ENCODE results near the gene RPS18. TPM values are rescaled to one million over a fixed set of nuclear protein-coding genes. Genes with fewer than 3 reads are reported as not detected.
A peak's percentile ranks its signal among the peaks of the same experiment; 100 is the strongest.

The RPS18 gene
- total and polyA plus RNA-seq, 10 of the 15 experiments (the other 5 are each of a cell fraction or from before 2014, with no cell fraction given): 4,228 to 20,828 (median 7,406) TPM

GRCh38 chr6:33241968-33242367 is 29.9 kb upstream of the RPS18 start:
- FAIRE-seq: peak; percentile 92

More at GRCh38 chr6:33241968-33242367, 29.9 kb upstream of the RPS18 start:
- Histone ChIP-seq H4K20me1 (ENCODE audit: control insufficient read depth, insufficient read depth) (no peaks in the 10 kb centered on the region), H3K9me3 (replicated peaks; ENCODE audit: control insufficient read depth, insufficient read depth, low read length) (no peaks in the 10 kb centered on the region), H3K4me1 (ENCODE audit: control insufficient read depth, insufficient read depth, low read length) (no peaks in the 10 kb centered on the region), H2AFZ (ENCODE audit: control insufficient read depth, low read depth, low read length) (no peak overlapping the region), H3K4me2 (ENCODE audit: control insufficient read depth, insufficient read depth) (no peak overlapping the region), H3K9ac (ENCODE audit: control insufficient read depth, insufficient read depth, low read length) (no peak overlapping the region), H3K4me3 (no peak overlapping the region), H3K36me3 (ENCODE audit: control insufficient read depth in 2 of 2, insufficient read depth in 2 of 2, low read length in 1 of 2) (no peaks in the 10 kb centered on the region), H3K27ac (ENCODE audit: control insufficient read depth, insufficient read depth) (no peak overlapping the region), H3K27me3 (replicated peaks in 1 of 2; ENCODE audit: control insufficient read depth in 2 of 2, insufficient read depth in 2 of 2, low read length in 1 of 2) (no peaks in the 10 kb centered on the region; a peak in 1 of 4 replicates), H3K79me2 (ENCODE audit: control insufficient read depth, insufficient read depth, low read length) (no peaks in the 10 kb centered on the region)
- in situ Hi-C loops (cut with MboI) (no loop called here), intact Hi-C loops (cut with micrococcal nuclease; ENCODE audit: unreplicated experiment) (no loop called here)
- ChIA-PET SMC1A (ENCODE audit: uncharacterized antibody, unreplicated experiment) (no interaction called here), CTCF (no interaction called here), POLR2A (no interaction called here), RAD21 (ENCODE audit: unreplicated experiment) (no interaction called here)
- peak; percentile 65 for ATAC-seq
- TF ChIP-seq DPF2 (IDR thresholded peaks at IDR 0.05) (no peak), HDGF (IDR thresholded peaks at IDR 0.05) (no peak), JUND (IDR thresholded peaks at IDR 0.05; ENCODE audit: low read depth, low read length) (no peak), CBFB (IDR thresholded peaks at IDR 0.05; ENCODE audit: low read depth) (no peak), HDAC2 (IDR thresholded peaks at IDR 0.05) (no peak), CREM (IDR thresholded peaks at IDR 0.05; ENCODE audit: low read depth) (no peak), PAX5 (IDR thresholded peaks at IDR 0.05; ENCODE audit: borderline replicate concordance, low read depth, low read length) (no peak), MXI1 (IDR thresholded peaks at IDR 0.05; ENCODE audit: low read depth, low read length) (no peak), BHLHE40 (IDR thresholded peaks at IDR 0.05; ENCODE audit: borderline replicate concordance in 1 of 2, low read depth in 2 of 2, low read length in 1 of 2) (peak in 1 of 2 experiments; percentile 14; a peak in 1 of 4 replicates), RUNX3 (IDR thresholded peaks at IDR 0.05; ENCODE audit: low read length) (peak; percentile 39; the same call in 1 of the 2 replicates), BMI1 (IDR thresholded peaks at IDR 0.05; ENCODE audit: borderline replicate concordance) (no peak), NR2C1 (IDR thresholded peaks at IDR 0.05) (no peak), ZNF274 (IDR thresholded peaks at IDR 0.05; ENCODE audit: insufficient read depth, insufficient read length) (no peak), RELA (IDR thresholded peaks at IDR 0.05; ENCODE audit: borderline replicate concordance, partially characterized antibody) (no peak), IRF5 (IDR thresholded peaks at IDR 0.05; ENCODE audit: borderline replicate concordance) (no peak), CBX5 (IDR thresholded peaks at IDR 0.05; ENCODE audit: low read depth) (no peak), TCF12 (IDR thresholded peaks at IDR 0.05; ENCODE audit: low read depth, low read length) (no peak), JUNB (IDR thresholded peaks at IDR 0.05) (peak; percentile 38)
- TF ChIP-seq, protein P1, sequence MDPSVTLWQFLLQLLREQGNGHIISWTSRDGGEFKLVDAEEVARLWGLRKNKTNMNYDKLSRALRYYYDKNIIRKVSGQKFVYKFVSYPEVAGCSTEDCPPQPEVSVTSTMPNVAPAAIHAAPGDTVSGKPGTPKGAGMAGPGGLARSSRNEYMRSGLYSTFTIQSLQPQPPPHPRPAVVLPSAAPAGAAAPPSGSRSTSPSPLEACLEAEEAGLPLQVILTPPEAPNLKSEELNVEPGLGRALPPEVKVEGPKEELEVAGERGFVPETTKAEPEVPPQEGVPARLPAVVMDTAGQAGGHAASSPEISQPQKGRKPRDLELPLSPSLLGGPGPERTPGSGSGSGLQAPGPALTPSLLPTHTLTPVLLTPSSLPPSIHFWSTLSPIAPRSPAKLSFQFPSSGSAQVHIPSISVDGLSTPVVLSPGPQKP (IDR thresholded peaks at IDR 0.05; ENCODE audit: low read depth, low read length): no peak
- TF ChIP-seq, protein P2, sequence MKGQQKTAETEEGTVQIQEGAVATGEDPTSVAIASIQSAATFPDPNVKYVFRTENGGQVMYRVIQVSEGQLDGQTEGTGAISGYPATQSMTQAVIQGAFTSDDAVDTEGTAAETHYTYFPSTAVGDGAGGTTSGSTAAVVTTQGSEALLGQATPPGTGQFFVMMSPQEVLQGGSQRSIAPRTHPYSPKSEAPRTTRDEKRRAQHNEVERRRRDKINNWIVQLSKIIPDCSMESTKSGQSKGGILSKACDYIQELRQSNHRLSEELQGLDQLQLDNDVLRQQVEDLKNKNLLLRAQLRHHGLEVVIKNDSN (IDR thresholded peaks at IDR 0.05; ENCODE audit: borderline replicate concordance, extremely low read length, insufficient read depth, low read depth, low read length): no peak
- TF ChIP-seq, protein P3, sequence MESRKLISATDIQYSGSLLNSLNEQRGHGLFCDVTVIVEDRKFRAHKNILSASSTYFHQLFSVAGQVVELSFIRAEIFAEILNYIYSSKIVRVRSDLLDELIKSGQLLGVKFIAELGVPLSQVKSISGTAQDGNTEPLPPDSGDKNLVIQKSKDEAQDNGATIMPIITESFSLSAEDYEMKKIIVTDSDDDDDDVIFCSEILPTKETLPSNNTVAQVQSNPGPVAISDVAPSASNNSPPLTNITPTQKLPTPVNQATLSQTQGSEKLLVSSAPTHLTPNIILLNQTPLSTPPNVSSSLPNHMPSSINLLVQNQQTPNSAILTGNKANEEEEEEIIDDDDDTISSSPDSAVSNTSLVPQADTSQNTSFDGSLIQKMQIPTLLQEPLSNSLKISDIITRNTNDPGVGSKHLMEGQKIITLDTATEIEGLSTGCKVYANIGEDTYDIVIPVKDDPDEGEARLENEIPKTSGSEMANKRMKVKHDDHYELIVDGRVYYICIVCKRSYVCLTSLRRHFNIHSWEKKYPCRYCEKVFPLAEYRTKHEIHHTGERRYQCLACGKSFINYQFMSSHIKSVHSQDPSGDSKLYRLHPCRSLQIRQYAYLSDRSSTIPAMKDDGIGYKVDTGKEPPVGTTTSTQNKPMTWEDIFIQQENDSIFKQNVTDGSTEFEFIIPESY (IDR thresholded peaks at IDR 0.05): no peak
- WGBS (ENCODE audit: insufficient coverage, insufficient replicate concordance, low lambda C conversion rate, missing lambda C conversion rate): 3% methylated on average over 3 of the region's 3 CpGs
- no peak for DNase-seq (ENCODE audit: low read depth, low spot score)
- BruUV-seq (replicated peaks): no TSS peak
